ENCODE data around the gene MBOAT1.

The MBOAT1 gene

DNA sequence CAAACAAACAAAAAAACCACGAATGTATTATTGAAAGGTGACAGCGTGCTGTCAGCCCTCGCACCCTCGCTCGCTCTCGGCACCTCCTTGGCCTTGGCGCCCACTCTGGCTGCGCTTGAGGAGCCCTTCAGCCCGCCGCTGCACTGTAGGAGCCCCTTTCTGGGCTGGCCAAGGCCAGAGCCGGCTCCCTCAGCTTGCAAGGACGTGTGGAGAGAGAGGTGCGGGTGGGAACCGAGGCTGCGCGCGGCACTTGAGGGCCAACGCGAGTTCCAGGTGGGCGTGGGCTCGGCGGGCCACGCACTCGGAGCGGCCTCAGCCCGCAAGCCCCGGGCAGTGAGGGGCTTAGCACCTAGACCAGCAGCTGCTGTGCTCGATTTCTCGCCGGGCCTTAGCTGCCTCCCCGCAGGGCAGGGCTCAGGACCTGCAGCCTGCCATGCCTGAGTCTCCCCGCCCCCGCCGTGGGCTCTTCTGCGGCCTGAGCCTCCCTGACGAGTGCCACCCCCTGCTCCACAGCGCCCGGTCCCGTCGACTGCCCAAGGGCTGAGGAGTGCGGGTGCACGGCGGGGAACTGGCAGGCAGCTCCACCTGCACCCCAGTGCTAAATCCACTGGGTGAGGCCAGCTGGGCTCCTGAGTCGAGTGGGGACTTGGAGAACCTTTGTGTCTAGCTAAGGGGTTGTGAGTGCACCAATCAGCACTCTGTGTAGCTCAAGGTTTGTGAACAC lies 20.9 kb upstream of the MBOAT1 start:
- no peak for DNase-seq

DNA sequence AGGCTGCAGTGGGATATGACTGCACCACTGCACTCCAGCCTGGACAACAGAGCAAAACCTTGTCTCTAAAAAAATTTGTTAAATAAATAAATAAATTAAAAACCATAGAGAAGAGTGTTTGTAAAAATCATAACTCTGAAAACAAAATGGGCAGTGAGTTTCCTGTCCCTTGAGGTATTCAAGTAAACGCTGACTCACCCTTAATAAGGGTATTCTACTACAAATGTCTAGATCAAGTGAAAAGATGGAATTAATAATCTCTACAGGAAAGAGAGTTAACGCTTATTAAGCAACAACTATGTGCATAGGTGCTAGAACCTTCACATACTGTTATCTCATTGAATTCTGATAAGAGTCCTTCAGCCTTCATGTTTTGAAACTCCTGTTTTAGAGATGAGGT lies 19.9 kb upstream of the MBOAT1 start:
- DNase-seq: no peak

DNA sequence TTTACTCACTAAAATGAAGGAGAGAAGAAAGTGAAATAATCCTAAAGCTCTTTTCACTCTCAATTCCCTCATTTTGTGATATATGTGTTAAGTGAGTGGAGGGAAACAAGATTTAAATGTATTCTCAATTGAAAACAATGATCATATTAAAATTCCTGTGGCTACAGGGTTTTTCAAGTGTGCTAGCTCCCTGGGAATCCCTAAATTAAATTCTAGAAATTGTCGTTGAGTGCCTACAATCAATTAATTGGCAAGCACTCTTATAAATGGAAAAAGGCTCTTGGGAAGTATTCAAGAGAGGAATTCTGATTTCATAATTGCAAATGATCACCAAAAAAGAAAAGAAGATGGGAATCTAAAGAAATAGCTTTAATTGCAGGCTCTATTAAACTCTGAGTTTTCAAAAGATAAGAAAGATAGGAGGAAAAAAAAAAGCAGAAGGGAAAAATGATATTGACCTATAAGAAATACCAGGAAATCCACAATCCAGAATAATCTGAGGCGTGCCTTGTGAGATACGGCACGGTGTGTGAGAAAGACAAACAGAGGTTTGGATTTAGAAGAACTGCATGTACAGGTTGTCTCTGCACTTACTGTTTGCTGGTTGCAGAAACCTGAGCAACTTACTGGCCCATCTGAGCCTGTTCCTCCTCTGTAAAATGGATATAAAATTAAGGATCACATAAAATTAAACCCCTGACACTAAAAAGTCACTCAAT lies 18.3 kb upstream of the MBOAT1 start:
- DNase-seq: no peak

DNA sequence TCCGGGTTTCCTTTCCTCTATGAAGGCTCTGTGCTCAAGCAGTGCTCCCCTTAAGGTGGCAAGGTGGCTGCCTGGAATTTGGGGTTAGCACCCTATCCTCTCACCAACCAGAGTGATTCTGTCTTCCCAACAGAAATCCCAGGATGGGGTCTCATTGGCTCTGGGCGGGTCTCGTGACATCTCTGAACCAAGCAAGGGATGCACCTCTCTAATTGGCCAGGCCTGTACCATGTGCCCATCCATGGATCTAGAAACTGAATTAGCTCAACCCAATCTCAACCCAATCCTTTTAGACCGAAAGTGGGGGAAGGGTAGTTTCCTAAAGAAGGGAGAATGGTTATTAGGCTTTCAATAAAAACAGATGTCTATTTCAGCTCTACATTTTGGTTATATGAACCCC lies 17.6 kb upstream of the MBOAT1 start:
- DNase-seq: no peak

DNA sequence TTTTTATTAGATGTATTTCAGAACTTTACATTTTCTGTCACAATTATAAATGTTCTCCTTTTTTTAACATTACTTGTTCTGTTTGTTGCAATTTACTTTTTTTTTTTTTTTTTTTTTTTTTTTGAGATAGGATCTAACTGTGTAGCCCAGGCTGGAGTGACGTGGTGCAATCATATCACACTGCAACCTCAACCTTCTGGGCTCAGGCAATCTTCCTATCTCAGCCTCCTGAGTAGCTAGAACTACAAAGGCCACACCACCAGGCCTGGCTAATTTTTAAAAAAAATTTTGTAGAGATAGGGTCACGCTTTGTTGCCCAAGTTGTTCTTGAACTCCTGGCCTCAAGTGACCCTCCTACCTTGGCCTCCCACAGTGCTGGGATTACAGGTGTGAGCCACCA lies 15.1 kb upstream of the MBOAT1 start:
- DNase-seq: no peak

DNA sequence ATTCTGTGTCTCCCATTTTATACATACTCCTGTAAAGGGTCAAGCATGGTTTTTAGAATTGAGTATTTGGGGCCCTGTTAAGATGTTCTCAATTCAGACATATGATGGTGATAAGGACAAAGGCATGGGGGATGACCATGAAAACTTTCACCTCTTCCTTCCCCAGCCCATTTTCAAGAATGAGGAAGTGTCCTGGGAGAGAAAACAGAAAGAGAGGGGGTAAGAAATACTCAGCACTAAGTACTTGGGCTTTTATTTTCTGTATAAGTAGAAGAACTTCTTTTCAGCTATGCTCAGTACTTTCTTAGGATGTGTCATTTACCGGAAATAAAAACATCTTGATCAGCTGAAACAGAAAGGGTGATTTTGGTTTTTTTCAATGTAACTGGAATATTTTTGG lies 10.9 kb upstream of the MBOAT1 start:
- DNase-seq: no peak

DNA sequence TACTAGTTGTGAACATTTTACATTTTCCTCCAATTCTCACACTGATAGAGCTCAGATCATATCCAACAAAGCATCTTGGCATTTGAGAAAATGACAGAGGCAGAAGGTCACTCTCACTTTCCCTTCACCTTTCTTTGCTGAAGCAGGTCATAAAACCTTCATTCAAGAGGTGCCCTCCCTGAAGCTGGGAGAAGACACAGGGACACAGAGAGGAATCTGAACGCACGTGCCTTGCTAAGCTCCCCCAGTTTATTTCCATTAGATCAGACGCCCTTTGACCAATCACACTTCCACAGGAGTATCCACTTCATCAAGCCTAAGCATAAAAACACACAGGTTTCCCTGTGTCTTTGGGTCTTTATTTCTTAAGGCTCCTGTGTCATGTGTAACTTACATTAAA lies 9.2 kb upstream of the MBOAT1 start:
- no peak for DNase-seq

DNA sequence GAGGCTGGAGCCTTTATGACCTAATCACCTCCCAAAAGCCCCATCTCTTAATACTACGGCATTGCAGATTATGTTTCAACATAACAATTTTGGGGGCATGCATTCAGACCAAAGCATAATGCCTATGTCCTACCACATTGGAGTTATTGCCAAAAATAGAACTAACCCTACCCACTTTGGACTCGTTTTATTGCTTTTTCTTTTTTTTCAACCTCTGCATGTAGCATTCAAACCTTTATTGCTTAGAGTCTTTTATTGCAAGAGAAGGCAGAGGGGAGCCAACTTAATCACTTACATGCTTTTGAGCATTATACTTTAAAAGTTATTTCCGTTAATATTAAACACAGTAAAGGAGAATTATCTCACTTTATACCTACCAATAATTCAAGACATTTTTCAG lies 8.1 kb upstream of the MBOAT1 start:
- DNase-seq: no peak

DNA sequence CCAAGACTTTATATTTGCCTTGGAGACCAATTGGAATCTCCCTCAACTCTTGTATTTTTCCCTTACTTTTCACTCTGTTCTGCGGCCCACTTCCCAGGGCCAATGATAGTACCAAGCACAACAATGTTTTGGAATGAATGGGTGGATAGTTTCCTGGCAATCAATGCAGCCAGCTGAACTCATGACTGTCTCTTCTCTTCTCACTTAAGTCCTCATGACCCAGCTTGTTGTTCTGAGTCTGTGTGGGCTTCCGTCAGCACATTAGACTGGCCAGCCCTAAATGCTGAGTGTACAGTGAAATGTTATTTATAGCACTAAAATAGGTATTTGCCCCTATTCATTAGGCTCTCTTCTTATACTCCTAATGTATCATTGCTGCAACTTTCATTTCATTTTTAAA lies 5.6 kb upstream of the MBOAT1 start:
- DNase-seq: no peak

DNA sequence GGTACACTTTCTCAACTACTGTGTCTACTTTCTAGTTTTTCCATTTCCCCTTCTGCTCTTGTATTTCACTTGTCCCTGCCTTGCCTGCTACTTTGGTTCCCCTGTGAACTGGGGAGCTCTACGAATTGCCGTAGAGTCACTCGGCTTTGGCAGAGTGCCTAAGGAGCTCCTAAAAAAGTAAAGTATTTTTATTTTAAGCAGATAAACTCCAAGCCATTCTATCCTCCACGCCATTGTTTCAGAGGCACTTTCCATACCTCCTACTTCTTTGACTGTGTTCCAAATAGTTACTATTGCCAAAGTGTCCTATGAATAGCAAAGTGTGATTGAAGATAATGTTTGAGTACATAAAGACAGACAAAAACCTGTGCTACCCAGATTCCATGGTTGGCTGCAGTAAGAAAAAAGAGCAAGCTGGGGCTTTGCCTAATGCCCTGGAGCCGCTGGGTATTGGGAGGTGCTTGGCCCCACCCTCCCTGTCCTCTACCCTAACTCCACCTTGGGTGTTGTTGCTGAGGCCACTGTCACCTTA lies 5.1 kb upstream of the MBOAT1 start:
- DNase-seq: no peak

DNA sequence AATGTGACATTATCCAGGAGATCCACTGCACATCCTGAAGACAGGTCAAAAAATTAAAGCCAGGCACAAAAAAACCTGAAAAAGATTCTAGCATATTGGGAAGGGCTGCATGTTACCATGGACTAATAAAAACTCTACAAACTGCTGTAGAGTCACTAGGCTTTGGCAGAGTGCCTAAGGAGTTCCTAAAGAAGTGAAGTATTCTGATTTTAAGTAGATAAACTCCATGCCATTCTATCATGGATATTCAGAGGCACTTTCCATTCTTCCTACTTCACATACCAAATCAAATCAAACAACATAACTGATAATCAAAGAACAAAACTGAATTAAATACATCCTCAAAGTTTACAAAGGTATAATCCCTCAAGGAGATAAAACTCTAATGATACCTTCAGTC lies 3.0 kb upstream of the MBOAT1 start:
- DNase-seq: no peak

DNA sequence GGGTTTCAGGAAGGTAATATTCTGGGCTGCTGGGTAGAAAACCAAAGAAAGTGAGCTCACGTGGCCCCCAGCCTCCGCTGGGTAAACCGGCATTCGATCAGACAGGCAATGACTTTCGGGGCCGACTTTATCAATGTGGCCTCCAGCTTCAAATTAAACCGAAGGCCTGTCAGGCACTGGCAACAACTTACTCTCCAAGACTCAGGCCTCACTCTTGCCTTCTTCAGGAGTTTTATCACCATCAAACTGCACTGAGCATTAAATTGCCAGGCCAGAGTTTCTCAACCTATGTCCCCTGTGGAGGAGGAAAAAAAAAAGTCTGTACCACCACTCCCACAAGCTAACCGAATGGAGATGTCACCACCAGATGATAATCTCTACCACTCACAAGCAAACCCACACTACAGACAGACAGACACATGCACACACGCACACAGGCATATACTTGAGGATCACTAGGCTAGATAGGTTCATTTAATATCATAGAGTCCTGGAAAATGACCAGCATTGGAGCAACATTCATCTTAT lies 1.1 kb upstream of the MBOAT1 start:
- DNase-seq: no peak

DNA sequence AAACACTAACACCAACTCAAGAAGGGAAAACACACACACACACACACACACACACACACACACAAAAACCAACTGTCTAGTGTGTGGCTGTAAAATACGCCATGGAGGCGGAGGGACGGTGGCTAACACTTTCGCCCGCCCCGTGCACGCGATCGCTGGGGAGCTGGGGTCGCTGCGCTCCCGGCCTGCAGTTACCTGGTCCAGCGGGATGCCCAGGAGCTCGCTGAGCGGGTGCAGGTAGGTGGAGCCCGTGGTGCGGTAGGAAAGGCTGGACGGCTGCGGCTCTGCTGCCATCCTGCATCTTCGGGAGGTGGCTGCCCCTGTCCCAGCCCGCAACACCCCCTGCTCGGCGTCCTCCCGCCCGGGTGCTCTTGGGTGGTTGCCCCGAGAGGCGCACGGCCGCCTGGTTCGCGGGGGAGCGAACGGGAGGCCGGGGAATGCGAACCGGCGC lies 303 bp downstream of the MBOAT1 start:
- DNase-seq: no peak

DNA sequence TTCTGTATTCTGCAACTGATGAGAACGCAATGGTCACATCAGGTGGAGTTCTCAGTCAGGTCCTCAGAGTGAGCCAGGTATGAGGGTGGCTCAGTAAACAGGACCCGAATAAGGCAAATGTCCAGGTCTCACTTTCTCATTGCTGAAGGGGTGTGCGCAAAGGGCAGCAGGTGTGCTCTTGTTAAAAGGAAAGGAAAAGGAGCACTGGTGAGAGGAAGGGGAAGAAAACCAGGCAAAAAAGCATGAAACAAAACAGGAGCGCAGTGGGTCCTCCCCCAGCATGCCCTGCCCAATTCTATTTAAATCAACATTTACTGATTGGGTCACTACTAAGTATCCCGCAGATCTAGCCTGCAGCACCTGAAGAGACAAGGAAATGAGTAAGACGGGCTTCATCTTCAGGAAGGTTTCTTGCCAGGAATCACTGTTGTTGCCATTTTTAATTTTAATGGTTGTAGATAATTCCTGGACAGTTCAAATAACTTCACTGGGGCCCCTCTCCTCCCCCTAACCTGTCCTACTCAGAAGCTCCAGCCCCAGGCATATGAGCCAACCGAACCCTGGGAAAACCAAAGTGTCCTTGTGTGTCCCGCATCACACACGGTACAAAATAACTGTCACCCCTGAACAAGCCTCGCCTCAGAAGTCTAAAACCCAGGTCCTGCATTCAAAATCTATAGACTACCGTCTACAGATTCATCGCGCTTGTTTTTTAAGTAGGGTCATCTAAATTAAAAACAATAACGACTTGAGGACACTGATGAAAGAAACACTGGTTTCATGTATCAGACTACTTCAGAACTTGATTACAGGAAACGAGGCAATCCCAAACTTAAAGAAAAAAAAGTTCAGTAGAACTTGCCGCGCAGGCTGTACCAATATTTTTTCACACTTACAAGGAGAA lies 980 bp downstream of the MBOAT1 start:
- DNase-seq: no peak

DNA sequence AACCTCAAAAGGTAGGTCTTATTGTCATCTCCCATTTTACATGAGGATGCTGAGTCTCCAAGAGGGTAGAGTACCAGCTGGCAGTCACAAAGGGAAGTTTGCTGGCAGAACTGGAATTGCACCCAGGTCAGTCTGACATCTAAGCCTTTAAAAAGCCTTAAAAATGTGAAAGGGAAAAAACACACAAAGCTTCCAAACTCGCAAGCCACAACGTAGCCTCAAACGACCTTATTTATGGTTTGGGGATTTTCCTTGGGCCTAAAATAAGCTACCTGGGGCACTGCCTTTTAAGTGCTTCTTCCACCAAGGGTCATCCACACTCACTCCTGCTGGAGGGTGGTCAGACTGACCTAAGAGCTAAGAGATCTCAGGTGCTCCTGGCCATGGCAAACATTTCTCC lies 2.1 kb downstream of the MBOAT1 start:
- DNase-seq: no peak

DNA sequence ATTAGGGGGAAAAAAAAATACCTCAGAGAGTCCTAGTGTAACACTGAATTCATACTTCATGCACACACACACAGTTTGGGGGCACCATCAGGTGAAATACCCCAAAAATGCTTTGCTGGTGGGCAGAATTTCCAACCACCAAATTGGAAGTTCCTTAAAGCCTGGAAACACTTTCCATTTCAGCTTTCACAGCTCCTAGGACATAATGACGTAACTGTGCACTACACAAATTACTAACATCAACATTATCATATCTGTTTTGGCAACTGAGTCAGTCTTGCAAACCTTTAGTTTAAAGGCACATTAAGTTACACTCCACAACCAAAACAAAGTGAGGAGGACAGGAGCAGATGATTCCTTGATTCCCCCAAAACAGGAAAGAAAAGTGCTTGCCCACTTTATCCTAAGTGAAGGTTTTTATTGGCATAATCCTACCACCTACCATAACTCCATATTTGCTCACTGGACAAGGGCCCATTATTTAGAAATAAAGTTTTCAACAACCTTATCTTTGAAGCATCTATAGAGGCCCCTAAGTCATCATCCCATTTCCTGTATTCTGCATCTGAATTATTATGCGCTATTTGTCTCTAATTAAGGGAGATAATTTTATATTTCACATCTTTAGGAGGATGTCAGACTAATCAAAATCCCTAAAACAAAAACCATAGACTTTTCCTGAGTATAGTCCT lies 3.4 kb downstream of the MBOAT1 start:
- DNase-seq: no peak

DNA sequence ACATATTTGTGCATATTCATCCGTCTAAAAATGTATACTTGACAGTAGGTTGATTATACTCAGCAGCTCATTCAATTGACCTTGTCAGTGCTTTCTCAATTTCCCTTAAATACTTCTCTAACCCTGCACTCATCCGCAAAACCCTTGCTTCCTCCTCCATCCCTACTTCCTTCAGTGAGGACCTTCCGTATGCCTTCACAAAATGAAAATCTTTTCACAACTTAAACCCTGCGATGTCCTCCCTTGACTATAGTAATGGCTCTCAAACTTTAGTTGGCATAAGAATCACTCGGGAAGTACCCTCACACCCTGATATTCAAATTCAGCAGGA lies 5.2 kb downstream of the MBOAT1 start:
- no peak for DNase-seq

DNA sequence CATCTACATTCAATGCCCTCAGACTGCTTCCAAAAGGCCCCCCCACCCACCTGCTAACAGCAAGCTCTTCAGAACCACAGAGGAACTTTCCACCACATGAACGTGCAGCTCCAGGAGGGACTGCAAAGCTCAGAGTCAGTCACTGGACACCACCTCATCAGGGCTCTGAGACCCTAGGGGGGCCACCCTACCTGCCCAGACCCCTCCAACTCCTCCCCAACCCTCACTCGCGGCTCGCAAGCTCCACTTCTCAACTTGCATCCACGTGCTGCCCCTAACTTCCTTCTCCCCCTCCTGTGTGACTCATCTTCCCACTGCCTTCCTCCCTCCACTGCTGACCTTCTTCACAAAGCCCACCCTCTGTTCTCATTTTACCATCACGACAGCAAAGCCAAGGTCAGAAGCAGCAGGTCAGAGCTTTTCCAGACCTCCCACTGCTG lies 6.5 kb downstream of the MBOAT1 start:
- no peak for DNase-seq

DNA sequence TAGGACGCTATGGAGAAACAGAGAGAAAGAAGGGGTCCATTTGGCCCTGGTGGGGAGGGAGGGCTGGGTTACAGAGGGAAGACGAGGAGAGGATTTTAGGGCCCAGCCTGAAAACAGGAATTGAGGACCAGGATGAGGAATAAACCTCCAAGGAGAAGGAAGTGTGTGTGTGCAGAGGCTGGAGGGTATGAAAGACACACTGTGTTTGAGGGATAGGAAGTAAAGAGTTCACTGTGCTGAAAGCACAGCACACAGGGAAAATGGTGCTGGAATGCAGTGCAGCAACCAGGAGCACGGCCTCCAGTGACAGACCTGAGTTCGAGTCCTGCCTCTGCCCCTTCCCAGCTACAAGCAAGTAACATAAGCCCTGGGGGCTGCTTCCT lies 7.8 kb downstream of the MBOAT1 start:
- DNase-seq: no peak

DNA sequence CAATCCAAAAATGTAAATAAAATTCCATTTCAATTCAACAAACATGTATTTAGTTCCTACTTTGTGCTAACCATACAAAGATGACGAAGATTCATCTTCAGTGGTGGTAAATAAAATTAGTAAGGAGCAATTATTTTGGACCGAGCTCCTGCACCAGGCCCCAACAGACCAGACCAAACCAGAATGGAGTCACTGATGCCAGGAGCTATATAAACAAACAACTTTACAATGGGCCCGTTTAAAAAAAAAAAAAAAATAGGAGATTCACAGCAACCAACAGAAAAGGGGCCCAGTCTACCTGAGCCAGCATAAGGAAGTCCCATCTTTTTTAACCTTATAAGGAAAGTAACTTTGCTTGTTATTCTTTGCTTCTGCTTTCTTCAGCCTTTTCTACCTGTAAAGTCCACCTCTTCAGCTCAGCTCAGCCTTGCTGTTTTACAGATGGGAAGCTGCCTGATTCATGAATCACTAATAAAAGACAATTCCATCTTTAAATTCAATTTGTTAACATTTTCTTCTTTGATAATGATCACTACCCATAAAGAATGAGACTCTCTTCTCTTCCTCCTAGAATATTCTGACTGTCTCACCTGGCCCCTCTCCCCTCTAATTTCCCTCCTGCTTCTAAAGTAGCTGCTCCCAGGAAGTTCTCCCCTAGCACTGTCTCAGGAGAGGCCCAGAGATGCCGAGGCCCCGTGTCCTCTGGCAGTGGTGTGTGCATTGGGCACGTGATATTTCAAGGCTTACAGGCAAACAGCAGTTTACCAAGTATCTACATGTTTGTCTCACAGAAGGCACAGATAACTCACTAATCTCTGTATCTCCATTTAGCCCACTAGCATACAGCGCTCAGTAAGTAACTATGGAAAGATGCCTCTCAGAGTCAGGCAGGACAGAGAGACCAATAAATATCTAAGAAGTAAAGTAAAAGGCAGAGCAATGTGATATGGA lies 8.4 kb downstream of the MBOAT1 start:
- no peak for DNase-seq

DNA sequence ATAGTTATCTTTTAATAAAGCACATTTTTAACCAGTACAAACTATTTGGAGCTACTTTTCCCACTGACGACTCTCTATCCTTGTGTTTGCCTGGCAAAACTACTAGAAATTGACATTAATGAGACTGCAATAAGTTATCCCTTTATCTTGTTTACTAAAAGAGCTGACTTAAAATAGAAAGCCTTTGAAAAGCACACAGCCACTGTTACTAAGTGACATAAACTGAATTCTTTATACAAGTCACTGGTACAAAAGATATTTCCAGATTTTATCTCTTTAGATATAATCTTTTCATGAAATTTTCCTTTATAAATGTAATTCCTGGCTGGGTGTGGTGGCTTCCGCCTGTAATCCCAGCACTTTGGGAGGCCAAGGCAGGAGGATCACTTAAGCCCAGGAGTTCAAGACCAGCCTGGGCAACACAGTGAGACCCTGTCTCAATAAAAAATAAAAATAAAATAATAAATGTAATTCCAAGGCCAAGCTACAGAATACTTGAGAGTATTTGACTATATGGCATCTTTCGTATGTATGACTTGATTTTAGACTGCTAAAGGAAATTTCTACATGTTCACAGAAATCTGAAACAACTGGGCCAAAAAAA lies 9.5 kb downstream of the MBOAT1 start:
- DNase-seq: no peak

Measured in NK-92 treated with Interleukin-12 subunit alpha and Interleukin-12 subunit beta, amount 100 ng/mL, for 24 hours (cell line).